HG03520 (cell line): ENCODE results near the gene CRYBA4.

Experiments used
- ATAC-seq: cut with Tn5 transposase; IDR thresholded peaks from one replicate; pipeline ENCODE4 v1.9.1; 2021; ENCODE audit warnings: mild to moderate bottlenecking, moderate library complexity; ENCODE audit not compliant: unreplicated experiment

CRYBA4 gene

DNA sequence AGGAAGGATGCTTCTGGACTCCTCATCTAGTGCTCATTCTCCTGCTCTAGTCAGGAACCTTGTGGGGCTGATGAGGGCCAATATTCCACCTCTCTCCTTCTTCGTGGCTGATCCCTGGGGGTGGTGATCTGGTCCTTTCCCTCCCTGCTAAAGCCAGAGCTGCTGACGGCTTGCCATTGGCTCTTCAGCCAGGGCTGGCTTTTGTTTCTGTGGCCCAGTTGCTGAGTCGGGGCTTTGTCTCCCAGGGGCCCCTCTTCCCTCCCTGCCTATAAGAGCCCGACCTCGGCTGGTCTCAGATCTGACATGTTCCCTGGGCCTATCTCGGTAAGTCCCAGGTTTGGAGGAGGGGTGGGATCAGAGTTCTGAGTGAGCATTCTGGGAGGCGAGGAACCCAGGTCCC lies at the start of gene CRYBA4:
Gene CRYBA4, plus strand, starts transcription at position 301 of the 400 bp plus-strand sequence. CDS start 634 bp downstream, outside the sequence.
- no peak for ATAC-seq

DNA sequence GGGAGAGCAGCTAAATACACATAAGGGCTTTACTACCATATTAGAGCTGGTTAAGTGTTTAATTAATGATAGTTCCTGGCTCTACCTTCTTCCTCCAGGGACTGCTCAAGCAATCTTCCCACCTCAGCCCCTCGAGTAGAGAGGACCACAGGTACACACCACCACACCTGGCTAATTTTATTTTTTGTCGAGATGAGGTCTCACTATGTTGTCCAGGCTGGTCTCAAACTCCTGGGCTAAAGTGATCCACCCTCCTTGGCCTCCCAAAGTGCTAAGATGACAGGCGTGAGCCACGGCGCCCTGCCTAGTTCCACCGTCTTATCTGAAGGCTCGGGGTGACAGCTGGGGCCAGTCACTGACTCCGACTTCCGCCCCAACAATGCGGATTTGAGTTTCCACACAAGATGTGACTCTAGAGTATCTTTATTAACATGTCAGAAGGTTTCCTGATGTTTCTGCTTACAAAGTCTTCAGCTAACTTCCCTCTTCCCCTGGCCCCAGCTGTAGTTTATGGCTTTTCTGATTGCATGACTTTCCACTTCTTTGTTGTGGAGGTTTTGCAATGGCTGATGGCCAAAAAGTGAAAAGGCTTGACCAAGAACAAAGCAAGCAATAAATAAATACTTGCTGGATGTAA lies 48.6 kb upstream of the CRYBA4 start:
- ATAC-seq = no peak

DNA sequence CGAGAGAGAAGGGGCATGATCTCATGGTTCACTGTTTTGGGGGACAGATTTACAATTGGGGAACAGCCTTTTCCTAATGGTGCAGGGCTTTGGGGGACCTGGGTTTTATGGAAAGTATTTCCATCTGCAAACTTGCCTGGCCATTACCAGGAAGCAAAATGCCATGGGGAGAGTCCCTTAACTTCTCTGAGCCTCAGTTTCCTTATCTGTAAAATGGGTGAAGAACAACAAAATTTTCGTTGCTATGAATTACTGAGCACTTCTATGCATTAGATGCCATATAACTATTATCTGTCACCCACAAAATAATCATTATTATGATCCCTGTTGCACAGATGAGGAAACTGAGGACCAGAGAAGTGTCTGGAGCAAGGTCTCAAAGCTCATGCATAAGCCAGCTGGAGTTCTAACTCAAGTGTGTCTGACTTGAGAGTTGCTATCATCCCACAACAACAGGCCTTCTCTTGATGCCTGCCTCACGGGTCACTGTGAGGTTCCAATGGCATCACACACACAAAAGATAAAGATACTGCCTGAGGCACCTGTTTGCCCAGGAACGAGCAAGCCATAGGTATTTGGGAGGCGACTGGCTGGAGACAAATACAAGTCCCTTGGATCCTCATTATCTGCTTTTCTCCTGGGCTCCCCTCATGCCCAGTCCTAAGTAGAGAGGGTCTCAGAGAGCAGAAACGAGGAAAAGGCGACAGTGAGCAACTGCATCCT lies 47.6 kb upstream of the CRYBA4 start:
- no peak for ATAC-seq

DNA sequence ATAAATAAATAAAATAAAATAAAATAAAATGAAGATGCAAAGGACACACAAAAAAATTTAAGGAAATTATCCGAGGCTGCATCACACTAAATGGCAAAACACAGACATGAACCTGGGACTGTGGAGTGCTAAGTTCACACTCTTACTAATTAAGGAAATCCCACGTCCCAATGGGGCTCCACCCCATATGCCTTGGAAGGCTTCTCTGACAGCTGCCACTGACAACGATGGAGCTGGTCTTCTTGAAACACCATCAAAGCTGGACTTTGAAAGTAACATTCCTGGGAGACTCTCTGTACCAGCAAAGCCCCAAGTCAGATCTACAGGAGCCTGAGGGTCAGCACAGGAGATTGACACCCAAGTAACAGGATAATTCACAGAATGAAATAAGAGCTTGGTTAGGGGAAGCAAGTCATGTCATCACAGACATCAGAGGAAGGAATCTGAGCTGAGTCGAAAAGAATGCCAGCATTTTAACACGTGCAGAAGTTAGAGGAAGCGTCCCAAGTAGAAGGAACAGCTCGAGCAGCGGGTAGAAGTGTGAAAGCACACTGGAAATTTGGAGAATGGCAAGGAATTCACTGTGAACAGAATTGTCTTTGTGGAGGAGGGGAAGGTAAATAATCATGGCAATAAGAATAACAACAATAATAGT lies 45.6 kb upstream of the CRYBA4 start:
- ATAC-seq = no peak

DNA sequence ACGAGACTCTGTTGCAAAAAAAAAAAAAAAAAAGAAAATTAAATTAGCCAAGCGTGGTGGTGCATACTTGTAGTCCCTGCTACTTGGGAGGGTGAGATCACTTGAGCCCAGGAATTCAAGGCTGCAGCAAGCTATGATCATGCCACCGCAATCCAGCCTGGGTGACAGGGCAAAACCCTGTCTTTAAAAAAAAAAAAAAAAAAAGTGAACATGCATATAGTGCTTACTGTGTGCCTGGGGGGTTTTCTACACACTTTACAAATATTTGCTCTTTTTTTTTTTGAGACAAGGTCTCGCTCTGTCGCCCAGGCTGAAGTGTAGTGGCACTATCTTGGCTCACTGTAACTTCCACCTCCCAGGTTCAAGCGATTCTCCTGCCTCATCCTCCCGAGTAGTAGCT lies 44.7 kb upstream of the CRYBA4 start:
- ATAC-seq = no peak

- peak; percentile 51 for ATAC-seq
These were observed 42.4 kb upstream of the CRYBA4 start for GRCh38 chr22:26579331-26579886.

GRCh38 chr22:26580240-26580962 lies 41.4 kb upstream of the CRYBA4 start:
- no peak for ATAC-seq

DNA sequence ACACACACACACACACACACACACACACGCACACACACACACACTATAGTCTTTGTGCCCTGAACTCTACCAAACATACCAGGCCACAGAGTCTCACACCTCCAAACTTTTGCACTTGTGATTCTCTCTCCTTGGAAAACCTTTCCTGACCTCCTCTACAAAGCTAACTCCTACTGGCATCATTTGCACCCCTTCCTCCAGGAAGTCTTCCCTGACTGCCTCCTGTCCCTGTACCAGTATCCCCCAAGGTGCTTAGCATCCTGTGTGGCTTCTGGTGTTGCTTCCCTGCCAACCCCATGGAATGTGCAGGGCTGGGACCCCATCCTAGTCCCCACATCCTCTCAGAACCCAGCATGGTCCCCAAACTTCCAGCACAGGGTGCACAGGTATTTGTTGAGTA lies 40.7 kb upstream of the CRYBA4 start:
- ATAC-seq = no peak

DNA sequence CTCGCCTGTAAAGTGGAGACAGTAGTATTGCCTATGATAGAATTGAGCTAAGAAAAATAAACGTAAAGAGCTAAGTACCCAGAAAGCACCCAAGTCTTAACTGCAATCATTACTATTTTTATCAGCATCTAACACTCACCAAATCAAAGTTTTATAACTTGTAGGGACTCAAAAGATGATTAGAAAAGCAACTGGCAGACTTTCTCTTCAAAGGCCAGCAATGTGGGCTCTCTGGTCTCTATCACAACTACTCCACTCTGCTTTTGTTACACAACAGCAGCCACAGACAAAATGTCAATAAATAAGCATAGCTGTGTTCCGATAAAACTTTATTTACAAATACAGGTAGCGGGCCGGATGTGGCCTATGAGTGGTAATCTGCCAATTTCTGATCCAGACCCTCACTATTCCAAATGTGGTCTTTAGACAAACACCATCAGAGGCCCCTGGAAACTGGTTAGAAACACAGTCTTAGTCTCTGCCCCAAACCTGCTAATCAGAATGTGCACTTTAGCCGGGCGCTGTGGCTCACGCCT lies 40.1 kb upstream of the CRYBA4 start:
- ATAC-seq = no peak

DNA sequence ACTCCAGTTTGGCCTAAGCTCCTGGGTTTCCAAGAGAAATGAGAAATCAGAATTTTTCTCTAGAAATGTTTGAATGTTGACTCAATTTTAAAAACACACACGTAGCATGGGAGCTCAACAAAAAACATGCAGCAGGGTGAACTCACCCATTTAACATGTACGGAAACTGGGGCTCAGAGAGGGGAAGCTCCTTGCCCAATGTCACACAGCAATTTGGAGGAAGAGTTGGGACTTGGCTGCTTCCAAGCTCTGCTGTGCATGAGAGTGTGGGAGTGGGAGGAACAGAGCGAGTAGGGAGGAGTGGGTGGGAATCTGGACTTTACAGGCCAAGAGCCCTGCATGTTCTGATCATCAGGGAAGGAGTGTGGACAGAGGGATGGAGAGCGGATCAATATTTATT lies 37.8 kb upstream of the CRYBA4 start:
- ATAC-seq = no peak

DNA sequence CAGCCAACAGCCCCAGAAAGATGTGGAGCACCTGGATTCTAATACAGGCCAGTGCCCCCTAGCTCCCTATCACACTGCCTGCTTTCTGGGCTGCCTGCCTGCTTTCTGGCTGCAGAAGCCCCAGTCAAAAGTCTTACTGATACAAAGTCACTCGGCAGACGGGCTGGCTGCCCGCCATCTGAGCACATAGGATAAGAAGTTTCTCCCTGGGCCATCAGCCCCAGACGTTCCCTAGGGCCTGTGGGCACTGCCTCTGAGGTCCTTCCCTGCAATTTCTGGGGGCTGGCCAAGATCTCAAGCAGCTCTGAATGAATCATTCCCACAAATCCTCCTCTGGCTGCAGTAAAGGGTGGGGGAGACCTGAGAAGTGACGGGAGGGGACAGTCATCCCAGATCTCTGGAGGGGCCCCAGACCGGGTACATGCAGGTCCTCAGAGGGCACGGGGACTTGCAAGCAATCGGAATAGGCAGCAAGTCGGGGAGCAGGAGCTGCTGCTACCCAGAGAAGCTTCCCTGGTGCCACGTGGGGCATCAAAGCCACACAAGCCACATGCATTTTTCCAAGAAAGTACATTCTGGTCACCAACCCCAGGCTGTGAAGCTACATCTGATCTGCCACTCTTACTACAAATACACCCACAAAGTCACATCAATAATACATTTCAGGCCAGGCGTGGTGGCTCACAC lies 36.5 kb upstream of the CRYBA4 start:
- ATAC-seq = no peak

DNA sequence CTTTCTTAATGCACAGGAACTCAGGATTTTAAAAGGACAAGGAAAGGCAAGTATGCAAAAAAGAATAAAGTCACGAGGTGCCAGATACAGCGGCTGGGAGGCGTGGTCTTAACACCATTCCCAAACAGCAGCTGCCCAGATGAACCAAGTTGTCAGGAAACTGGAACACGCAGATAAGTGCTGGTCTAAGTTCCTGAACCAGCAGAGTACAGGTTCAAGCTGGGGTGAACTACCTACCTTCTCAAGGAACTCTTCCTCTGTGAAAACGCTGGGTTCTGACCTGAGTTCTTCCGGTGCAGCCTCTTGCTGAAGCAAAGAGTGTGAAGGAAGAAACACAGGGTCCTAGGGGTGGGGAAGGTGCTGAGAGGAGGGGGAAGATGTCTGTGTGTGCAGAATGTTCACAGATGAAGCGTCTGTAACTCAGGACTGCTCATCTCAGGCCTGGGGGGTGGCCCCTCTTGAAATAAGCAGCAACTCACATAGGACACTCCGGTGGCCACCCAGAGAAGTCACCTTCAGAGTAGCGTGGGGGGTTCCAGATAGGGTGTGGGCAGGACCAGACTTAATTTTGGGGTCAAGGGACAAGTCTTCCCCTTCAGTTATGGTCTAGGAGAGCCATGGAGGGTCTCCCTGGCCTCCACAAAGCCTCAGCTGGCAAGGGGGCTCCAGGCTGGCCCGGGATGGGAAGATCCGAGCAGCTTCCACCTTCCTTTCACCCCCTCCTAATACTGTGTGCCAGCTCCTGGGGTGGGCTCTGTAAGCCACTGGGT lies 35.0 kb upstream of the CRYBA4 start:
- no peak for ATAC-seq

GRCh38 chr22:26587991-26588613 lies 33.7 kb upstream of the CRYBA4 start:
- ATAC-seq = no peak

- no peak for ATAC-seq
These were observed 32.9 kb upstream of the CRYBA4 start for GRCh38 chr22:26588729-26589366.

DNA sequence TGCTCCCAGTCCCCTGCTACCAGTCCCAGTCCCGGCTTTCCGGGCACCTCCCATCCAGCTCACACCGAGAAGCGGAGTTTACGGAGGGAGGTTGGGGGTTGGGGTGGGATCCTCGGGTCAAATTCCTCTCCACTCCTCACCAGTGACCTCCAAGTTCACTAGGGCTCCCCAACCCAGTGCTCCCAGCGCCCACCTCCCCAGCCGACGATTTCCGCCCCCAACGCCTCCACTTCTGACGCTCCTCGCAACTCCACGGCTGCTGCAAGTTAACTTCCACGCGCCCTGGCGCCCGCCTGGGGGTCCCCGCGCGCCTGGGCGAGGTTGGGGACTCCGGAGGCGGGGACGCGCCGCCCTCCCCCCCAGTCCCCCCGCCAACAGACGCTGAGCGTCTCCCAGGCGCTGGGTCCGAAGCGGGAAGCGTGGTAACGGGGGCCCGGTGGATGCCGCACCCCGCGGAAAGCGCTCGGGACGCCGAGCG lies 32.4 kb upstream of the CRYBA4 start:
- ATAC-seq = no peak

- peak; percentile 61 for ATAC-seq
These were observed 31.7 kb upstream of the CRYBA4 start, which contains the start of gene TPST2 for GRCh38 chr22:26589845-26590736. TSS of gene TPST2 (minus strand) at chr22:26590132. CDS start at chr22:26541630, 48,502 bp downstream.

DNA sequence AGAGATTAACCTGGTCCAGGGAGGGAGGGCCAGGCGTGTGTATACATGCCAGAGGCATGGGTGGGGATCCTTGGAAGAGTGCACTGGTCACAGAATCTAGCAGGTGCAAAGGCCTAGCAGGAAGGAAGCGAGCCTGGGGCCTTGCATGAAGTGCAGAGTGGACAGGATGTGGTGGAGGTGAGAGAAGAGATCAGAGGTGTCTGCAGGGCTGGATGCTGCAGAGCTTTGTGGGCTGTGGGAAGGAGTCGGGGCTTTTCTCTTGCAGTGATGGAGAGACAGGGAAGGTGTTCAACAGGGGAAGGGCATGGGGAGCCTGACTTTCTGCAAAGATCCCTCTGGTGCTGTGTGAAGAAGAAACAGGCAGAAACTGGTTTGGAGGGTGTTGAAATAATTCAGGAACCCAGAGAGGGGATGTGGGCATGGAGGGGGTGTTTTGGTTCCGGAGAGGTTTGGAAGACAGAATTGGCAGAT lies 29.3 kb upstream of the CRYBA4 start:
- no peak for ATAC-seq
